Vagina (tissue), 2 donors: ENCODE measurements around the gene CST6.

ENCODE experiments used
- POLR2A ChIP-seq, 2 donors: fragments of 450-650 bp; IDR thresholded peaks; one replicate each; pipeline ENCODE4 v1.6.1; 2017; ENCODE audit warnings: antibody characterized with exemption in 2 of 2, mild to moderate bottlenecking in 2 of 2, moderate library complexity in 2 of 2
- TF ChIP-seq, protein P1 (sequence below), 3 experiments: fragments of 450-650 bp in 2 of 3; fragments of 200-600 bp in 1 of 3; sonication (generic) in 1 of 3; IDR thresholded peaks; one replicate each; pipeline ENCODE4 v1.5.1; 2017 to 2019; ENCODE audit warnings: antibody characterized with exemption in 3 of 3, mild to moderate bottlenecking in 2 of 3, moderate library complexity in 2 of 3

DNA sequence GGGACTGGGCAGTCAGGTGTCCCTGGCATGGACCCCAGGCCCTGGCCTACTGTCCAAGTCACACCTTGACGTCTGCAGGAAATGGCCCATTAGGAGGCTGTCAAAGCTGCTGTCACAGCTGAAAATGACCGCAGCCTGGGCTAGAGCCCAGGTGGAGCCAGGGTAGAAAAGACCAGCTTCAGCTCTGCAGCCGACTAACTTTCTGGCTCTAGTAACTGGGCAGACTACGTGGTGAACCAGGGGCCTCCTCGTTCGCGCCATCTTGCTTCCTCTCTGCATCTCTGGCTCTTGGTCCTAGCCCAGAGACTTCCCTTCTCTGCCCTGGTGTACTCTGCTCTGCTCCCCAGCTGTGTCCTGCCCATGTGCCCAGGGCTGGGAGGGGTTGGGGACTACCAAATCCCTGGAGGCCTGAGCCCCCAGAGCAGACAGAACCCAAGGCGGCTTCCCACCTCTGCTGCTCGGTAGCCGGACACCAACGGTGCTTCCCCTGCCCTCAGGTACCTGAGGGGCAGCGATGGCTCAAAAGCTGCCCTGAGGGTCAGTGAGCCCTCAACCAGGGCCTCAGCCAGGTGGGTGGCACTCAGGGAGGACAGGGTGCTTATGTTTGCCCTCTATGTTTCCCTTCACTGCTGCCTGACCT is 30.6 kb upstream of the CST6 start:
- TF ChIP-seq POLR2A (IDR thresholded peaks at IDR 0.05) = no peak
- TF ChIP-seq, protein P1, sequence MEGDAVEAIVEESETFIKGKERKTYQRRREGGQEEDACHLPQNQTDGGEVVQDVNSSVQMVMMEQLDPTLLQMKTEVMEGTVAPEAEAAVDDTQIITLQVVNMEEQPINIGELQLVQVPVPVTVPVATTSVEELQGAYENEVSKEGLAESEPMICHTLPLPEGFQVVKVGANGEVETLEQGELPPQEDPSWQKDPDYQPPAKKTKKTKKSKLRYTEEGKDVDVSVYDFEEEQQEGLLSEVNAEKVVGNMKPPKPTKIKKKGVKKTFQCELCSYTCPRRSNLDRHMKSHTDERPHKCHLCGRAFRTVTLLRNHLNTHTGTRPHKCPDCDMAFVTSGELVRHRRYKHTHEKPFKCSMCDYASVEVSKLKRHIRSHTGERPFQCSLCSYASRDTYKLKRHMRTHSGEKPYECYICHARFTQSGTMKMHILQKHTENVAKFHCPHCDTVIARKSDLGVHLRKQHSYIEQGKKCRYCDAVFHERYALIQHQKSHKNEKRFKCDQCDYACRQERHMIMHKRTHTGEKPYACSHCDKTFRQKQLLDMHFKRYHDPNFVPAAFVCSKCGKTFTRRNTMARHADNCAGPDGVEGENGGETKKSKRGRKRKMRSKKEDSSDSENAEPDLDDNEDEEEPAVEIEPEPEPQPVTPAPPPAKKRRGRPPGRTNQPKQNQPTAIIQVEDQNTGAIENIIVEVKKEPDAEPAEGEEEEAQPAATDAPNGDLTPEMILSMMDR (IDR thresholded peaks at IDR 0.05) = no peak
